Fibroblast of skin of scalp (primary cell): ENCODE results near the gene CPNE6.

Source experiments
- DNase-seq: peaks from one replicate; pipeline ENCODE4 v3.0.0-alpha.2; 2013

The CPNE6 gene

GRCh38 chr14:24106672-24107271 is 35.4 kb downstream of the CPNE6 start:
- DNase-seq = no peak

DNA sequence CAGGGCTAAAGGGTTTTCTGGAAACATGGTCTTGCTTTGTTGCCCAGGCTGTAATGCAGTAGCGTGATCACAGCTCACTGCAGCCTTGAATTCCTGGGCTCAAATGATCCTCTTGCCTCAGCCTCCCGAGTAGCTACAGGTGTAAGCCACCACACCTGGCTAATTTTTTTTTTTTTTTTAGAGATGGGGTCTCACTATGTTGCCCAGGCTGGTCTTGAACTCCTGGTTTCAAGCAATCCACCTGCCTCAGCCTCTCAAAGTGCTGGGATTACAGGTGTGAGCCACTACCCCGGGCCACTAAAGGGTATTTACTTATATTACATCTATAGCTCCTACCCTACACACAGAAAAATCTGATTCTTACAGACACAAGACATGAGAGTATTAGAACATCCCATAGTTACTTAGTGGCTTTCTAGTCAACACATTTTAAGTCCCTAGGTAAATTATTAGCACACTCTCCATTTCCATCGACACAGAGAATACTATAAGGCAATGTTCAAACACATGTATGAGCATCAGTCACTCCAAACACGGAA is 37.0 kb downstream of the CPNE6 start:
- DNase-seq = no peak

DNA sequence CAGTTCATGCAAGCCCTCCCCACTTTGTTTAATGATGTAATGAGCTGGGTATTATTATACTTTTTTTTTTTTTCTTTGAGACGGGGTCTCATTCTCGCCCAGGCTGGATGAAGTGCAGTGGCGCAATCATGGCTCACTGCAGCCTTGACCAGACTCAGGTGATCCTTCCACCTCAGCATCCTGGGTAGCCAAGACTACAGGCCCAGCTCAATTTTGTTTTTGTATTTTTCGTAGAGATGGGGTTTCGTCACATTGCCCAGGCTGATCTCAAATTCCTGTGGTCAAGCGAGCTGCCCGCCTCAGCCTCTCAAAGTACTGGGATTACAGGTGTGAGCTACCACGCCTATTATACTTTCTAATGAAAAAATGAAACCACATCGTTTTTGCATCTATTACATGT is 38.7 kb downstream of the CPNE6 start:
- no peak for DNase-seq

DNA sequence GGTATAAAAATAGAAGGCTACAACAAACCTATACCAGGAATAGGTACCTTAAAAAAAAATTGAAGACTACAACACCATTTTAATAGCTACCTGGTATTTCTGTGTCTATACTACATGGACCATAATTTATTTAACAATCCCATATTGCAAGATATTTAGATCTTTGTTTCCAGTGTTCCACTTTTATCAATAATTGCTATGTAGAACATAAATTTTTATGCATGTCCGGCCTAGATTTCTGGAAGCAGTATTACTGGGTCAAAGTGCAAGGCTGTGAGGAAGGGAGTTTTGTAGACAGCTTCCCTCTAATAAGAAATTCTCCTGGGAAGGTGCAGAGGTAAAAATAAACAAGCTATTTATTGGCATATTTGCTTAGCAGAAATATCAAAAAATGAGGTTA is 39.2 kb downstream of the CPNE6 start:
- no peak for DNase-seq

GRCh38 chr14:24113379-24113800 is 42.0 kb downstream of the CPNE6 start:
- DNase-seq = no peak

- DNase-seq = peak; percentile 92
These were observed 42.6 kb downstream of the CPNE6 start for GRCh38 chr14:24113801-24114531.

GRCh38 chr14:24114532-24115421 is 43.4 kb downstream of the CPNE6 start, which contains the start of the genes DCAF11 and NRL:
DCAF11 (plus strand) TSS chr14:24114777; CDS start chr14:24115595, 818 bp downstream.
NRL (minus strand) TSS chr14:24114949; CDS start chr14:24082848, 32,101 bp downstream.
- peak; percentile 100 for DNase-seq

- DNase-seq = no peak
These were observed 44.2 kb downstream of the CPNE6 start for GRCh38 chr14:24115422-24116127.

- DNase-seq = no peak
These were observed 44.9 kb downstream of the CPNE6 start for GRCh38 chr14:24116128-24116814.

DNA sequence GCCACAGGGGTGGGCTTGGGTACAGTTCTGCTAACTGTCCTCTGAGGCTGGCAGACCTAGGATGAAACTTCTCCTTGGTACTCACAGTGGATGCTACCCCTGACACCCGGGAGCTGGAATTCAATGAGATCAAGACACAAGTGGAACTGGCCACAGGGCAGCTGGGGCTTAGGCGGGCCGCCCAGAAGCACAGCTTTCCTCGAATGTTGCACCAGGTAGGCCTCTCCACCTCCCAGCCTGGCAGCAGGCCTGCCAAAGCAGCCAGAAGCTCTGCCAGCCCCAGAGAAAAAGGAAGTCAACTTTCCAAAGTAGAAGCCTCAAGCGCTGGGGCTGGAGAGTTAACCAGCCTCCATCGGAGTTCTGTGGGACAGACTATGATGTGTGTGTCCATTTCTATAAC is 45.8 kb downstream of the CPNE6 start:
- no peak for DNase-seq

- DNase-seq = no peak
These were observed 48.3 kb downstream of the CPNE6 start for GRCh38 chr14:24119691-24120090.

DNA sequence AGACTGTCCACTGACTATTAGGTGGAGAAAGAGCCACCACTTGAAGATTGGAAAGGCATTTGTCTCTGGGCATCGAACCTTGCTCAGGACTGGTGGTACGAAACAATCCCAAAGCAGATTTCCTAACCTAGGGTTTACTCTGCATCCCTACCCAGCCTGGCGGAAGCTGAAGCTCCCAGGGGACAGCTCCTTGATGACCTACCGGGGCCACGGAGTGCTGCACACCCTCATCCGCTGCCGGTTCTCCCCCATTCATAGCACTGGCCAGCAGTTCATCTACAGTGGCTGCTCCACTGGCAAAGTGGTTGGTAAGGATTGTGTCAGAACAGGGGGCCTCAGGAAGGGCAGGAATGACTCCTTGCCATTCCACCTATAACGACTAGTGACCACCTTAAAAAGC is 49.8 kb downstream of the CPNE6 start:
- no peak for DNase-seq

- no peak for DNase-seq
These were observed 51.1 kb downstream of the CPNE6 start for GRCh38 chr14:24122416-24122815.

- DNase-seq = no peak
These were observed 51.5 kb downstream of the CPNE6 start for GRCh38 chr14:24122898-24123297.

DNA sequence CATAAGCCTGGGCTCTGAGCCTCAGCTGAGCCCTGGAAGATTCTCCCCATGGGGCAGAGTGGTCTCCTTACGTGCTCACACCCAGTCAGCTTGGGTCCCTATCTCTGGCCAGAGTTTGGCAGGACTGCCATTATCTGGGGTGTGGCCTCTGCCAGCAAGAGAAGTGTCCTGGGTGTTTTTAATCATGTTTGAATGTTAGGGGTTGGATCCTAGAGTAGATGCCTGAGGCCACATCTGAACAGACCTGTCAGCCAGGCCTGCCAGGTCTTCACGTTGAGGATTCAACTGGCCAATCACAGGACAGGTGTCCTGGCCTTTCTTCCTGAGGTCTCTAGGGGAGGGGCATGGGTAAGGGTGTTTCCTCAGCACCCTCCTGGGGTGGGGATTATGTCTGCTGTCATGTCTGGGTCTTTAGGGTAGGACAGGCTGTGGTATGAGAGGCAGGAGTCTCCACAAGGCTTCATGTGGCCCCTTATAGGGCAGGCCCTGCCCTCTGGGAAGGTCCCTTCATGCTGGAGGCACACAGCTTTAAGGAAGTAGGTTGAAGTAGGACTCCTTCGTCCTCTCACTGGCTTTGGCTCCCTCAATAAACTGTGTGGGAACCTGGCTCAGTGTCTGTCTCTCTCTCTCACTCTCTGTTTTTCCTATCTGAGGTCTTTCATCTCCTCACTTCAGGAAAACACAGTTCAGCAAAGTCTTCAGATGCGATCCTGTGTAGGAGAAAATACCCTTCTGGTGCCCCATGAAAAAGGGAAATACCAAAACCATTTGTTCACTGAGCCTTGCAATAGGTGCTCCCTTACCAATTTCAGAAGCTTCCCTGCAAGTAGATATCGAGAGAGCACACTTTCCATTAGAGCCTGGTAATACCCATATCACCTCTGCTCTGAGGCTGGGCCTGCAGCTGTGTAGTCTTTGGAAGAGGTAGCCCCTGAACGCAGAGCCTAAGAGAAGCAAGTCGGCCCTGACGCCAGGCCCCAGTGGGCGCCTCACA is 52.4 kb downstream of the CPNE6 start:
- DNase-seq = no peak

GRCh38 chr14:24126939-24127338 is 55.6 kb downstream of the CPNE6 start:
- DNase-seq = no peak

GRCh38 chr14:24127673-24128072 is 56.3 kb downstream of the CPNE6 start:
- DNase-seq = no peak
